Psoas muscle (tissue), 8 donors: ENCODE results near the gene KCNS1. TPM values are rescaled to one million over a fixed set of nuclear protein-coding genes. Genes with fewer than 3 reads are reported as not detected.
A peak's percentile ranks its signal among the peaks of the same experiment; 100 is the strongest.

Experiments
- ATAC-seq, 4 donors: fragments of 200-7000 bp; cut with Tn5 transposase; one replicate each; pipeline ENCODE4 v1.9.1; 2020; ENCODE audit warnings: moderate library complexity in 3 of 4, mild to moderate bottlenecking in 2 of 4
- DNase-seq, 2 donors: peaks; one replicate each; pipeline ENCODE4 v3.0.0-alpha.2; 2020
- H3K27ac ChIP-seq: fragments of 200-600 bp; one replicate; pipeline ENCODE4 v1.8.0; 2022
- H3K27me3 ChIP-seq, 3 donors: fragments of 200-600 bp in 1 of 3; one replicate each; pipeline versions ENCODE4 v1.6.1 to v1.8.0; 2013 to 2022; ENCODE audit warnings: low read length in 2 of 3, mild to moderate bottlenecking in 2 of 3, moderate library complexity in 1 of 3; ENCODE audit not compliant: insufficient read depth in 3 of 3
- H3K36me3 ChIP-seq, 2 donors: fragments of 200-600 bp in 1 of 2; one replicate each; pipeline versions ENCODE4 v1.6.1 to v1.8.0; 2013 to 2022; ENCODE audit warnings: low read depth in 1 of 2, mild to moderate bottlenecking in 1 of 2, moderate library complexity in 1 of 2; ENCODE audit not compliant: insufficient read depth in 1 of 2
- H3K4me1 ChIP-seq: fragments of 200-600 bp; one replicate; pipeline ENCODE4 v1.8.0; 2022
- H3K4me3 ChIP-seq: fragments of 200-600 bp; one replicate; pipeline ENCODE4 v1.8.0; 2022; ENCODE audit warnings: mild to moderate bottlenecking
- H3K9me3 ChIP-seq: fragments of 200-600 bp; one replicate; pipeline ENCODE4 v1.8.0; 2022
- WGBS, 3 donors: extraction: QIAGEN DNeasy Blood & Tissue Kit; methylation state at CpG; one replicate each; pipeline versions ENCODE4 v1.1.6 to v1.1.7; 2013; 5-methylcytosine and 5-hydroxymethylcytosine counted together
- intact Hi-C, 2 donors: fragments of 100-400 bp; cut with DNase I; formaldehyde crosslinking; loops; one replicate each; pipeline versions ENCODE4 v1.11.0 to v1.14.2; 2022
- polyA plus RNA-seq, 3 donors: library from polyadenylated mRNA; stranded (reverse); fragments of 200-250 nt; gene quantifications; one replicate each; pipeline ENCODE4 v1.2.3, GENCODE V29; 2013
- total RNA-seq, 4 donors: library from RNA; stranded (reverse); fragmentation: NEBNext Ultra II Directional in 2 of 4; extraction: Animal tissue kit (Norgen Biotek cat#: 25700) in 2 of 4; gene quantifications; one replicate each; pipeline versions ENCODE4 v1.2.1 to v1.2.4, GENCODE V29; 2021 to 2023
- TF ChIP-seq, protein P1 (sequence below): fragments of 200-600 bp; IDR thresholded peaks from one replicate; pipeline ENCODE4 v1.8.0; 2022; ENCODE audit warnings: antibody characterized with exemption
- donor health status: healthy with polysubstance abuse.
- donor health status: DM: no; HTN: no; CAD: no; lungs with moderate emphysema.
- donor health status: Bipolar disorder and iron deficiency.
- donor health status: healthy.
- donor health status: DM: yes; HTN: yes; CAD: no.
- donor health status: DM: no; HTN: no; CAD: no.
- donor health status: DM: no; HTN: no; CAD: no.
- donor health status: DM: yes; HTN: yes; CAD: no.

The KCNS1 gene
- total and polyA plus RNA-seq, 7 donors, result under 0.01 TPM; not detected in 6

- H3K9me3 ChIP-seq, result no peaks in the 10 kb centered on the region
- ATAC-seq (no peak), DNase-seq (no peak)
- TF ChIP-seq, protein P1, sequence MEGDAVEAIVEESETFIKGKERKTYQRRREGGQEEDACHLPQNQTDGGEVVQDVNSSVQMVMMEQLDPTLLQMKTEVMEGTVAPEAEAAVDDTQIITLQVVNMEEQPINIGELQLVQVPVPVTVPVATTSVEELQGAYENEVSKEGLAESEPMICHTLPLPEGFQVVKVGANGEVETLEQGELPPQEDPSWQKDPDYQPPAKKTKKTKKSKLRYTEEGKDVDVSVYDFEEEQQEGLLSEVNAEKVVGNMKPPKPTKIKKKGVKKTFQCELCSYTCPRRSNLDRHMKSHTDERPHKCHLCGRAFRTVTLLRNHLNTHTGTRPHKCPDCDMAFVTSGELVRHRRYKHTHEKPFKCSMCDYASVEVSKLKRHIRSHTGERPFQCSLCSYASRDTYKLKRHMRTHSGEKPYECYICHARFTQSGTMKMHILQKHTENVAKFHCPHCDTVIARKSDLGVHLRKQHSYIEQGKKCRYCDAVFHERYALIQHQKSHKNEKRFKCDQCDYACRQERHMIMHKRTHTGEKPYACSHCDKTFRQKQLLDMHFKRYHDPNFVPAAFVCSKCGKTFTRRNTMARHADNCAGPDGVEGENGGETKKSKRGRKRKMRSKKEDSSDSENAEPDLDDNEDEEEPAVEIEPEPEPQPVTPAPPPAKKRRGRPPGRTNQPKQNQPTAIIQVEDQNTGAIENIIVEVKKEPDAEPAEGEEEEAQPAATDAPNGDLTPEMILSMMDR, result peak; percentile 20
- no peaks in the 10 kb centered on the region for H3K4me1 ChIP-seq
- H3K36me3 ChIP-seq, result no peaks in the 10 kb centered on the region
- WGBS, 3 donors, result 26 to 35% (median 28%) methylated on average over 45 to 56 of the region's 56 CpGs
- peak overlapping the region; percentile 32 for H3K4me3 ChIP-seq
- H3K27ac ChIP-seq, result no peak overlapping the region
- intact Hi-C loops, result loop anchor here (5.0 kb wide), 2 partner anchors 55 to 195 kb away; no protein-coding TSS in a partner anchor
- H3K27me3 ChIP-seq, result peaks cover 0 to 59% (median 28%) of the 10 kb centered on the region in 3 donors
Measured at GRCh38 chr20:45097485-45098102, 3.3 kb downstream of the KCNS1 start.

DNA sequence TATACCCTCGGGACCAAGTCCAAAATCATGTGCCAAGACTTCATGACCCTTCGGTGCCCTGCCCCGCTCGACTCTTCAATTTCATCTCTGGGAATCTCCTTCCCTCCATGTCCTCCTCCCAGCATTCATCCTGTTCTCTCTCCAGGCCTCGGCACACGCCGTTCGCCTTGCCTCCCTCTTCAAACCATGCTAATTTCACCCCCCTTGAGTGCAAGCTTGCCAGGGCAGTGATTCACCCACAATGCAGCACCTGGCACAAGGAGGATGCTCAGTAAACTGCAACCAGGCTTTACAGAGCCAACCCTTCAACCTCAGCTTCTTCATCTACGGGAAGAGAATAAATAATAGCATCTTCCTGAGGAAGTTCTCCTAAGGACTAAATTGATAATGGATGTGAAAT is 4.1 kb downstream of the KCNS1 start:
- WGBS, 3 donors, result 56 to 75% (median 59%) methylated on average over 9 of the region's 9 CpGs
- TF ChIP-seq, protein P1, result no peak
- Histone ChIP-seq H3K27me3 (peaks cover 0 to 59% (median 28%) of the 10 kb centered on the region in 3 donors), H3K36me3 (no peaks in the 10 kb centered on the region), H3K4me1 (no peaks in the 10 kb centered on the region), H3K9me3 (no peaks in the 10 kb centered on the region), H3K27ac (no peak overlapping the region), H3K4me3 (no peak overlapping the region)
- intact Hi-C loops, result loop anchor here (5.0 kb wide), 2 partner anchors 54 to 196 kb away; no protein-coding TSS in a partner anchor
- DNase-seq (no peak), ATAC-seq (no peak)

DNA sequence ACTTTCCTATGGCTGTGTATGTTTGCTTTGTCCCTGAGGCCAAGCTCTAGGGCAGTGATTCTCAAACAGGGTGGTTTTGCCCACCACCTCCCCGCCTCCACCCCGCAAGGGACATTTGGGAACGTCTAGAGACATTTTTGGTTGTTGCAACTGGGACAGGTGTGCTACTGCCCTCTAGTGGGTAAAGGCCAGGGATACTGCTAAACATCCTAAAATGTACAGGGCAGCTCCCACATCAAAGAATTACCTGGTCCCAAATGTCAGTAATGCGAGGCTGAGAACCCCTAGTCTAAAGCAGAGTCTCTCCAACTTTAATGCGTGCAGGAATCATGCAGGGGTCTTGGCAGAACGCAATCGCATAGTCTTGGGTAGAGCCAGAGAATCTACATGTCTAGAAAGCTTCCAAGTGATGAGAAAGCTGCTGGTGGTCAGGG is 5.1 kb downstream of the KCNS1 start:
- no peak overlapping the region for H3K27ac ChIP-seq
- H3K4me1 ChIP-seq, result no peaks in the 10 kb centered on the region
- no peak overlapping the region for H3K4me3 ChIP-seq
- no peaks in the 10 kb centered on the region for H3K9me3 ChIP-seq
- H3K36me3 ChIP-seq, result no peaks in the 10 kb centered on the region
- intact Hi-C loops, result loop anchor here (2.0 to 5.0 kb wide), 3 partner anchors 51 to 196 kb away; no protein-coding TSS in a partner anchor
- ATAC-seq (peak in 2 of 4 donors; percentile 64 to 82), DNase-seq (no peak)
- TF ChIP-seq, protein P1, result peak; percentile 54
- peaks cover 0 to 49% (median 23%) of the 10 kb centered on the region in 3 donors for H3K27me3 ChIP-seq
- 7 to 9% (median 9%) methylated on average over 7 of the region's 7 CpGs for WGBS, 3 donors

DNA sequence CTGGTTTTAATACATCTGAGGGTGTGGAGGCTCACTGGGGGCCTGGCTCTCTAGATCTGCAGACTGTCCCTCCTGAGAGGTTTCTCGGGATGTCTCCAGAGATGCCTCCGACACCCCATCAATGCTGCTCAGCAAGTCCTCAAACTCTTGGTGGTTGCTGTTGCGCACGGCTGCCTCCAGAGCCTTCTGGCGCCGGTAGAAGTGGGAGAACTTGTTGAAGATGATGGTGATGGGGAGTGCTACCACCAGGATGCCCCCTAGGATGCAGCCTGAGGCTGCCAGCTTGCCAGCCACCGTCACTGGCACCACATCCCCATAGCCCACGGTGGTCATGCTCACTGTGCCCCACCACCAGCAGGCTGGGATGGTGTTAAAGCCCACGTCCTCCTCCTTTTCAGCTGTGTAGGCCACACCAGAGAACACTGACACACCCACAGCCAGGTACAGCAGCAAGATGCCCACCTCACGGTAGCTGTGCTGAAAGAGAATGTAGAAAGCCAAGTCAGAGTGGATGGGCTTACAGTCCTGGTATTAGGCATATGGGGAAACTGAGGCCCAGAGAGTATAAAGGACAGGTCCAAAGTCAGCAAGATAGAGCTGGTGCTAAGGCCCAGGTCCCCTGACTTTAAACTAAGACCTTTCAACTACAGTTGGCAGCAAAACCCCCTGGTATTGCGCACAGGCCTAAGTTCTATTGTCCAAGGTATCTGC is 5.9 kb downstream of the KCNS1 start:
- no peaks in the 10 kb centered on the region for H3K9me3 ChIP-seq
- H3K27ac ChIP-seq, result no peak overlapping the region
- no peak overlapping the region for H3K4me3 ChIP-seq
- WGBS, 3 donors, result 89 to 95% (median 95%) methylated on average over 9 to 11 of the region's 11 CpGs
- intact Hi-C loops, result loop anchor here (2.0 to 5.0 kb wide), 3 partner anchors 50 to 197 kb away; no protein-coding TSS in a partner anchor
- peak in 1 of 4 donors; percentile 8 for ATAC-seq
- H3K4me1 ChIP-seq, result no peaks in the 10 kb centered on the region
- peaks cover 0 to 41% (median 21%) of the 10 kb centered on the region in 3 donors for H3K27me3 ChIP-seq
- DNase-seq, result no peak
- TF ChIP-seq, protein P1, result no peak
- H3K36me3 ChIP-seq, result no peaks in the 10 kb centered on the region
